HG03095 (cell line): ENCODE results near the gene FBXO34.
"Not testable (repeated sequence)": the region's sequence is repeated elsewhere in the genome, so short reads cannot be mapped to it uniquely, and the experiment has no call there.

Experiments
- ATAC-seq: cut with Tn5 transposase; IDR thresholded peaks from one replicate; pipeline ENCODE4 v1.9.1; 2021; ENCODE audit warnings: moderate library complexity; ENCODE audit not compliant: unreplicated experiment

Gene FBXO34

GRCh38 chr14:55374771-55375170 lies 103.5 kb downstream of the FBXO34 start:
- ATAC-seq, result no peak

GRCh38 chr14:55377236-55377635 lies 106.0 kb downstream of the FBXO34 start:
- no peak for ATAC-seq

- no peak for ATAC-seq
Observed at GRCh38 chr14:55381040-55381439, 109.8 kb downstream of the FBXO34 start.

- no peak for ATAC-seq
Observed at GRCh38 chr14:55381561-55381960, 110.3 kb downstream of the FBXO34 start.

GRCh38 chr14:55382483-55382882 lies 111.3 kb downstream of the FBXO34 start:
- ATAC-seq, result no peak

- ATAC-seq, result not testable (repeated sequence)
Observed at GRCh38 chr14:55383056-55383466, 111.8 kb downstream of the FBXO34 start.

- ATAC-seq, result no peak
Observed at GRCh38 chr14:55383541-55384140, 112.4 kb downstream of the FBXO34 start.

- no peak for ATAC-seq
Observed at GRCh38 chr14:55384536-55384935, 113.3 kb downstream of the FBXO34 start.

- no peak for ATAC-seq
Observed at GRCh38 chr14:55386037-55386808, 115.0 kb downstream of the FBXO34 start.

- ATAC-seq, result no peak
Observed at GRCh38 chr14:55387121-55387520, 115.9 kb downstream of the FBXO34 start.

GRCh38 chr14:55388160-55388559 lies 116.9 kb downstream of the FBXO34 start:
- no peak for ATAC-seq

- no peak for ATAC-seq
Observed at GRCh38 chr14:55389330-55389729, 118.1 kb downstream of the FBXO34 start.

GRCh38 chr14:55398679-55399078 lies 127.5 kb downstream of the FBXO34 start:
- no peak for ATAC-seq

GRCh38 chr14:55399183-55399582 lies 128.0 kb downstream of the FBXO34 start:
- no peak for ATAC-seq

GRCh38 chr14:55399852-55400251 lies 128.6 kb downstream of the FBXO34 start:
- ATAC-seq, result no peak

GRCh38 chr14:55401751-55402150 lies 130.5 kb downstream of the FBXO34 start:
- no peak for ATAC-seq
